A549 treated with Hydrocortisone at 1 μM for 4 hours (cell line): ENCODE data around the gene YY1AP1. TPM values are rescaled to one million over a fixed set of nuclear protein-coding genes. Genes with fewer than 3 reads are reported as not detected.

ENCODE experiments used
- total RNA-seq: library from RNA; stranded (reverse); fragments of 200-300 nt; extraction: Qiagen RNA extraction; gene quantifications from 5 replicates; pipeline ENCODE4 v1.2.3, GENCODE V29; 2022

Gene YY1AP1, protein sequence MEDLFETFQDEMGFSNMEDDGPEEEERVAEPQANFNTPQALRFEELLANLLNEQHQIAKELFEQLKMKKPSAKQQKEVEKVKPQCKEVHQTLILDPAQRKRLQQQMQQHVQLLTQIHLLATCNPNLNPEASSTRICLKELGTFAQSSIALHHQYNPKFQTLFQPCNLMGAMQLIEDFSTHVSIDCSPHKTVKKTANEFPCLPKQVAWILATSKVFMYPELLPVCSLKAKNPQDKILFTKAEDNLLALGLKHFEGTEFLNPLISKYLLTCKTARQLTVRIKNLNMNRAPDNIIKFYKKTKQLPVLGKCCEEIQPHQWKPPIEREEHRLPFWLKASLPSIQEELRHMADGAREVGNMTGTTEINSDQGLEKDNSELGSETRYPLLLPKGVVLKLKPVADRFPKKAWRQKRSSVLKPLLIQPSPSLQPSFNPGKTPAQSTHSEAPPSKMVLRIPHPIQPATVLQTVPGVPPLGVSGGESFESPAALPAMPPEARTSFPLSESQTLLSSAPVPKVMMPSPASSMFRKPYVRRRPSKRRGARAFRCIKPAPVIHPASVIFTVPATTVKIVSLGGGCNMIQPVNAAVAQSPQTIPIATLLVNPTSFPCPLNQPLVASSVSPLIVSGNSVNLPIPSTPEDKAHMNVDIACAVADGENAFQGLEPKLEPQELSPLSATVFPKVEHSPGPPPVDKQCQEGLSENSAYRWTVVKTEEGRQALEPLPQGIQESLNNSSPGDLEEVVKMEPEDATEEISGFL
- total RNA-seq, result 42.5 to 48.4 TPM (median 45.0 TPM) in 5 replicates

DNA sequence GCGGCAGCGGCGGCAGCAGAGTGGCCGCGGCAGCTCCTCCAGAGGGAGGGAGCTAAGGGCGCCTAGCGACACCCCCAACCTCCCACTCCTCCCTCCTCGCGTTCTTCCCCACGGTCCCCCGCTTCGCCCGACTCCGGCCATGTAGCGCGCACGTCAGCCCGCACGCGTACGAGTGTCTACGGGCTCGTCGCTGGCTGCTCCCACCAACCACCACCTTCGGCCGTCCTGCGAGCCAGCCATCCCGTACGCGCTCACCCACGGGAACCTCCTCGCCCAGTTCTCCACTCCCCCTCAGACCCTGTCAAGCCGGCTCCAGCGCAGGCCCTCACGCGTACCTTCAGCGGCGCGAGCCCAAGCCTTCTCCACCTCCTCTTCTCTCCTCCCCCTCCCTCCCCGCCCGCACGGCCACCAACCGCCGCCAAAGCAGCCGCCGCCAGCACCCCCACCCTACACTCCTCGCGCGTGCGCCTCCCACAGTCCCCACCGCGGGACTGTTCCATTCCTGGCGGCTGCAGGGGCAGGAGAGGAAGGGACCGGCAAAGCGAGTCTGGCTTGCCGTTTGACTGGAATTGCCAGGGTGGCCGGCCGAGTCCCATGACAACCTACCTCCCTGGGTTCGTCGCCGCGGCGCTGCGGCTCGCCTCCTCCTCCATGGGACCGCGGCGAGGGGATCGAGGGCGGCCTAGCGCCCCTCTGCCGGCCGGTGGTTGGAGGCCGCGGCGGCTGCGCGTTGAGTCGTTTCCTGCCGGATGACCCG, at the start of gene YY1AP1:
YY1AP1 (minus strand) TSS at position 451 of the 757 bp plus-strand sequence. CDS start 8,338 bp downstream, outside the sequence.

DNA sequence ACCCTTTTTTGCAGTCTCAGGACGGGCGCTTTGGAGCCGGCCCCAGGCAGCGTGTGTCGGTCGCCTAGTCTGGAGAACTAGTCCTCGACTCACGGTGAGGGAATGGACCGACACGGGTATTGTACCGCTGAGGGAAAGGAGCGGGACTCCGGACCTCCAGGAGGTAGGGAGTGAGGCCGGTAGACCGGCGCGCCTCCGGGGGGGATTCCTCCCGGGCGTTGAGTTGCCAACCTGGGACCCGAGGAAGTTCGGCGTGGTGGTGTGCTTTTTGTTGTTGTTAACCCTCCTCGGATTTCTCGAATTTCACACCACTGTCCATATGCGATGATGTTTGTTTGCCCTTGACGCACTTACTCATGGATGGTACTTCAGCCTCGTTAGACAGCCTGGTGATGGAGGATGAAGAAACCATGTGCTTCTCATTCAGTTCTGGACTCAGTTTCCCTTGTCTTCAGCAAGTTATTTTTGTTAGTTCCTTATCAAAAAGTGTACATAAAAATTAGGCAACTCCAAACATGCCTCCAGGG, 570 bp upstream of the YY1AP1 start, which contains the start of gene DAP3:
DAP3 (plus strand) TSS at position 11 of the 527 bp plus-strand sequence. CDS start 20,689 bp downstream, outside the sequence.

DNA sequence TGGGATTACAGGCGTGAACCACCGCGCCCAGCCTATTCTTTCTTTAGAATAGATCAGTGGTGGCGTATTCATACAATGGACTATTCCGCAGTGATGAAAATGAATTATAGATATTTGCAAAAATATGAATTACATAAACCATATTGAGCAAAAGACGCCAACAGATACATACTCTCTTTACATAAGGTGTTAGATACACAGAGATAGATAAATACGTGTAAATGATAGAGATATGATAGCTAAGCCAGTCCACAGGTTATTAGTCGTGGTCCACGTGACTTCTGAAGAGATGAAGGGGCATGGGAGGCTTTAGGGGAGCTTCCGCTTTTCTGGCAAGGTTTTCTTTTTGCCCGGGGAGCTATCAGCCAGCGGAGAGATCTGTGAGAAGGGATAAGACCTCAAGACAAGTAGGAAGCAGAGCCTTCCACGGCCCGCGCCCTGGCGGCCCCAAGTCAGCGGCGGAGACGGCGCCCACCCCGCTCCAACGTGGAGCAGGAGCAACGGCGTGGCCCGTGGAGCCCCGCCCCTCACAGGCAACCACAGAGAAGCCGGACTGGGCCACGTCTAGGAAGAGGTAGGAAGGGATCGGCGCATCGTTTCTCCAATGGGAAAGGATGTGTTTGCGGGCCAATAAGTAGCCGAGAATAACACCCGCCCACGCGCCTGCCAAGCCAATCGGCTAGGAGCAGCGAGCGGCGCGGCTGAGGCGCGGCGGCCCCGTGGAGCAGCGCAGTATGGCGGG, 78.9 kb downstream of the YY1AP1 start, which contains the start of gene MSTO1:
MSTO1 (plus strand) TSS at position 704 of the 742 bp plus-strand sequence; CDS start at position 735, 31 bp downstream.

Other genes with a start within 250 kb of the YY1AP1 start
- gene ASH1L, start 126.0 kb downstream of the YY1AP1 start, total RNA-seq, result 8.1 to 14.9 TPM (median 9.9 TPM) in 5 replicates
- gene MSTO1, start 78.6 kb downstream of the YY1AP1 start, total RNA-seq, result 37.8 to 43.1 TPM (median 40.4 TPM) in 5 replicates
- gene DAP3, start 317 bp upstream of the YY1AP1 start, total RNA-seq, result 112 to 137 TPM (median 120 TPM) in 5 replicates
- gene GON4L, start 168.4 kb upstream of the YY1AP1 start, total RNA-seq, result 11.9 to 15.3 TPM (median 13.5 TPM) in 5 replicates
- 0.92 to 1.5 TPM (median 1.3 TPM) in 5 replicates for gene SYT11, start 170.8 kb upstream of the YY1AP1 start, total RNA-seq
- gene RIT1, start 222.6 kb upstream of the YY1AP1 start, total RNA-seq, result 18.7 to 22.1 TPM (median 21.6 TPM) in 5 replicates
- gene KHDC4, start 245.6 kb upstream of the YY1AP1 start, total RNA-seq, result 20.0 to 23.2 TPM (median 22.2 TPM) in 5 replicates